Muscle layer of colon (tissue), 2 donors: ENCODE data around the gene PLXNA1.

Source experiments
- H3K27ac ChIP-seq: one replicate; pipeline ENCODE4 v1.7.0; 2013; ENCODE audit warnings: low read depth, mild to moderate bottlenecking, low read length, moderate library complexity
- H3K27me3 ChIP-seq, 2 donors: one replicate each; pipeline ENCODE4 v1.7.0; 2013; ENCODE audit warnings: low read length in 2 of 2, mild to moderate bottlenecking in 2 of 2; ENCODE audit not compliant: insufficient read depth in 2 of 2, control insufficient read depth in 1 of 2
- H3K36me3 ChIP-seq: one replicate; pipeline ENCODE4 v1.7.0; 2013; ENCODE audit warnings: mild to moderate bottlenecking, low read length; ENCODE audit not compliant: insufficient read depth
- H3K4me1 ChIP-seq: one replicate; pipeline ENCODE4 v1.7.0; 2013; ENCODE audit warnings: mild to moderate bottlenecking, low read length; ENCODE audit not compliant: insufficient read depth
- H3K4me3 ChIP-seq, 2 donors: one replicate each; pipeline ENCODE4 v1.7.0; 2013; ENCODE audit warnings: low read length in 2 of 2, low read depth in 1 of 2, mild to moderate bottlenecking in 1 of 2, moderate library complexity in 1 of 2
- H3K9ac ChIP-seq: one replicate; pipeline ENCODE4 v1.7.0; 2013; ENCODE audit warnings: low read length
- H3K9me3 ChIP-seq: one replicate; pipeline ENCODE4 v1.7.0; 2013; ENCODE audit warnings: mild to moderate bottlenecking, low read length
- donor health status: abdominal sarcoma.
- donor health status: Adenocarcinoma of cecum.

The PLXNA1 gene

DNA sequence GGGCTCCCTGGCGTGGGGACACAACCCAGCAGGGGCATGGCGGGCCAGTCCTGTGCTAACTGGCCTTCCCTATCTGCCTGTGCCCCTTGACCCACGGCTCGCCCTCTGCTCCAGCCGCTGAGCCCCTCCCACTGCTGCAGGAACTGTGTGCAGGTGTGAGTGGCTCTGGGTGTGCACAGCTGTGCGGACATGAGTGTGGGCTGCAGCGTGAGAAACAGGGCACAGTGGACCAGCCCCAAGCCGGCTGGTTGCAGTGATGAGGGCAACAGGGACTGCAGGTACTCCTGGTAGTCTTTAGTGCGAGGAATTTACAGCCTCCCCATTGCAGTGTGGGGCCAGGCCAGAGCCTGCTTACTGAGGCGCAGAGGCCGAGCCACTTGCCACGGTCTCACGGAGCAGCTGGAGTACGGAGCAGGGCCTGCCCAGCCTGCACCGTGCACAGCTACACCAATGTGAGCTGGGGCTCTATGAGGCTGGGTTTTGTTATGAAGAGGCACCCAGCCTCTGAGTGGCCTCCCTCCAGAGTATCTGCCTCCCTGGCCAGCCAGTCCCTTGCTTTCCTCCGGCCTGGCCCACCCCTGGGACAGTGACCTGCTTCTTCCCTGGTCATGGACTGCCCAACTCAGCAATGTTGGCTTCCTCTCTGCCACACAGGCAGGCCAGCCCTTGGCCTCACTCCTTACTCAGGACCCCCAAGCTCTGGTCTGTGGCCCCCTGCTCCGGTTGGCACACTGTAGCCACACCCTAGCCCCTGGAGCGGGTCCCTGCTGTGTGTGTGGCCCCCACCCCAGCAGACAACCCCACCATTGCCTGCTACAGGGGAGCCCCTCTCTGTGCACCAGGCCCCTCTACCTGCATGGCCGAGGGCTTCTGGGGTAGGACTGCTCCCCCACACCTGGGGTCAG is 47.8 kb downstream of the PLXNA1 start:
- peaks cover 10% of the 10 kb centered on the region for H3K36me3 ChIP-seq
- H3K9me3 ChIP-seq, result no peaks in the 10 kb centered on the region
- H3K27ac ChIP-seq, result no peak overlapping the region
- H3K27me3 ChIP-seq, result no peaks in the 10 kb centered on the region
- H3K4me3 ChIP-seq, result no peak overlapping the region
- no peaks in the 10 kb centered on the region for H3K4me1 ChIP-seq
- H3K9ac ChIP-seq, result no peak overlapping the region

DNA sequence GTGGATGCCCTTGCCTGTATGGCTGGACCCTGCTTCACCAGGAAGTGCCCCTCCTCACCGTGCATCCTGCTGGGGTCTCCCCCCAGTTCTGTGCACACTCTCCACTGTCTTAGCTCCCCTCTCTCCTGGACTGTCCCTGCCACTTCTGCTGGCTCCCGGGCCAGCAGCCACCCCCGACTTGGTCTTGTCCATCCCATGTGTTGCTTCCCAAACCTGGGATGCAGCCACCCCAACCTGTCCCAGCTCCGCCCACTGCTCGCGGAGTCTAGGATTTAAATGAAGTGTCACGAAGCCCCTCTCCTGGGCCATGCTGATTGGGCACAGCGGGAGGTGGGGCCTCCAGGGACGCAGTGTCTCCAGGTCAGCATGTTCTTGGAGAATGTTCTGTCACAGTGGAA is 48.5 kb downstream of the PLXNA1 start:
- Histone ChIP-seq H3K9me3 (no peaks in the 10 kb centered on the region), H3K27me3 (no peaks in the 10 kb centered on the region), H3K9ac (no peak overlapping the region), H3K27ac (no peak overlapping the region), H3K36me3 (peaks cover 10% of the 10 kb centered on the region), H3K4me1 (no peaks in the 10 kb centered on the region), H3K4me3 (no peak overlapping the region)

DNA sequence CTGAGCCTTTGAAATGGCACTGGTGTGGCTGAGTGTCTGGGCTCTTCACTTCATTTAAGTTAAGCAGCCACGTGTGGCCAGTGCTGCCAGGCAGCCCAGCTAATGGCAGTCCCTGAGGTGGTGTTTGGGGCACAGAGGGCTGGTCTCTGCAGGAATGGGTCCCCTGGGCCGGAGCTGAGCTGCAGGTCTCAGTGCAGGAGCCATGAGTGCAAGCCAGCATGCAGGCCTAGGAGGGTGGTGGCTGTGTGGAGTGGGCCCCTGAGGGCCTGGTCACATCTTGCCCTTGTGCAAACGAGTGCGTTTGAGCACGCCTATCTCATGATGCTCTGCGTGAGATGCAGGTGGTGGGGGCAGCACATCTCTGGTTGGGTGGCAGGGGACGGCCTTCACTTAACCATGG is 48.9 kb downstream of the PLXNA1 start:
- no peak overlapping the region for H3K9ac ChIP-seq
- no peaks in the 10 kb centered on the region for H3K9me3 ChIP-seq
- H3K4me3 ChIP-seq, result no peak overlapping the region
- no peaks in the 10 kb centered on the region for H3K4me1 ChIP-seq
- no peaks in the 10 kb centered on the region for H3K27me3 ChIP-seq
- no peak overlapping the region for H3K27ac ChIP-seq
- H3K36me3 ChIP-seq, result peaks cover 10% of the 10 kb centered on the region

DNA sequence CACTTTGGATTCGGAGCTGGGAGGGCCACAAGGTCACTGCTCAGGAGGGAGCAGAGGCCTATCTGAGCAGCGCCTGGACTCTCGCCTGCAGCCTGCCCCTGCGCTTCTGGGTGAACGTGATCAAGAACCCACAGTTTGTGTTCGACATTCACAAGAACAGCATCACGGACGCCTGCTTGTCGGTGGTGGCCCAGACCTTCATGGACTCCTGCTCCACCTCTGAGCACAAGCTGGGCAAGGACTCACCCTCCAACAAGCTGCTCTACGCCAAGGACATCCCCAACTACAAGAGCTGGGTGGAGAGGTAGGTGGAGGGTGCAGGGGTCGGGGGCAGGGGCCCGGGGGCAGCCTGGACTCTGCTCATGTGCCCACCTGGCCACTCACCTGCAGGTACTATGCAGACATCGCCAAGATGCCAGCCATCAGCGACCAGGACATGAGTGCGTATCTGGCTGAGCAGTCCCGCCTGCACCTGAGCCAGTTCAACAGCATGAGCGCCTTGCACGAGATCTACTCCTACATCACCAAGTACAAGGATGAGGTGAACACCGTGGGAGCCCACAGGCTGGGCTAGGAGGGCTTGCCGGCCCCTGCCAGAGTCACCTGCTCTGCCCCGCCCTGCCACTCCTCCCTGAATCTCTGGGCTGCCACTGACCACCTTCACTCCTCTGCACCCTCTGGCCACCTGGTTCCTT is 49.5 kb downstream of the PLXNA1 start:
- Histone ChIP-seq H3K4me3 (no peak overlapping the region), H3K27me3 (no peaks in the 10 kb centered on the region), H3K9ac (no peak overlapping the region), H3K9me3 (no peaks in the 10 kb centered on the region), H3K4me1 (no peaks in the 10 kb centered on the region), H3K36me3 (peaks cover 10% of the 10 kb centered on the region), H3K27ac (no peak overlapping the region)
